Neuronal stem cell (in vitro differentiated cells): ENCODE data around the gene PDE6B. TPM values are rescaled to one million over a fixed set of nuclear protein-coding genes. Genes with fewer than 3 reads are reported as not detected.

Experiments
- DNase-seq: peaks from one replicate; pipeline ENCODE4 v3.0.0-alpha.2; 2013; ENCODE audit warnings: low spot score
- H2AFZ ChIP-seq: one replicate; pipeline ENCODE4 v1.6.1; 2013; ENCODE audit warnings: mild to moderate bottlenecking, low read length, inconsistent platforms
- H2AK5ac ChIP-seq: 2 replicates; pipeline ENCODE4 v1.6.1; 2013; ENCODE audit warnings: low read depth, mild to moderate bottlenecking, inconsistent platforms, low read length, moderate library complexity, mixed read lengths
- H2BK120ac ChIP-seq: 2 replicates; pipeline ENCODE4 v1.6.1; 2013; ENCODE audit warnings: low read depth, mild to moderate bottlenecking, inconsistent platforms, low read length, moderate library complexity, mixed read lengths
- H2BK12ac ChIP-seq: one replicate; pipeline ENCODE4 v1.6.1; 2013; ENCODE audit warnings: low read length, inconsistent platforms
- H2BK15ac ChIP-seq: 2 replicates; pipeline ENCODE4 v1.6.1; 2013; ENCODE audit warnings: mild to moderate bottlenecking, low read length, inconsistent platforms, mixed read lengths
- H2BK5ac ChIP-seq: one replicate; pipeline ENCODE4 v1.6.1; 2013; ENCODE audit warnings: inconsistent platforms, mild to moderate bottlenecking, low read length, moderate library complexity
- H3K14ac ChIP-seq: one replicate; pipeline ENCODE4 v1.6.1; 2013; ENCODE audit warnings: low read length, inconsistent platforms
- H3K18ac ChIP-seq: 2 replicates; pipeline ENCODE4 v1.6.1; 2013; ENCODE audit warnings: low read length, inconsistent platforms
- H3K23ac ChIP-seq: 2 replicates; pipeline ENCODE4 v1.6.1; 2013; ENCODE audit warnings: low read depth, mild to moderate bottlenecking, mixed read lengths, low read length, inconsistent platforms; ENCODE audit not compliant: poor library complexity
- H3K27ac ChIP-seq: replicated peaks from 3 replicates; pipeline ENCODE4 v1.5.1; 2013; ENCODE audit warnings: low read length, inconsistent platforms
- H3K27me3 ChIP-seq, 3 experiments: 2 replicates each; pipeline ENCODE4 v1.6.1; 2013; ENCODE audit warnings: low read length in 3 of 3, mild to moderate bottlenecking in 2 of 3, inconsistent platforms in 1 of 3, low read depth in 1 of 3, mixed read lengths in 1 of 3, moderate library complexity in 1 of 3; ENCODE audit not compliant: control insufficient read depth in 3 of 3, insufficient read depth in 3 of 3
- H3K36me3 ChIP-seq, 2 donors: replicated peaks in 1 of 2; 2 replicates each; pipeline ENCODE4 v1.6.1; 2013; ENCODE audit warnings: low read length in 2 of 2; ENCODE audit not compliant: control insufficient read depth in 2 of 2, insufficient read depth in 2 of 2
- H3K4ac ChIP-seq: 2 replicates; pipeline ENCODE4 v1.6.1; 2013; ENCODE audit warnings: inconsistent platforms, mild to moderate bottlenecking, low read length, moderate library complexity
- H3K4me1 ChIP-seq, 2 donors: 1 replicate in 1 of 2; 2 replicates in 1 of 2; pipeline ENCODE4 v1.6.1; 2013; ENCODE audit warnings: low read length in 2 of 2, low read depth in 1 of 2; ENCODE audit not compliant: control insufficient read depth in 2 of 2, insufficient read depth in 1 of 2
- H3K4me2 ChIP-seq: one replicate; pipeline ENCODE4 v1.6.1; 2013; ENCODE audit warnings: mild to moderate bottlenecking, low read length, inconsistent platforms; ENCODE audit not compliant: insufficient read depth, poor library complexity, severe bottlenecking
- H3K4me3 ChIP-seq, 2 donors: 2 replicates each; pipeline ENCODE4 v1.5.1; 2013; ENCODE audit warnings: low read length in 2 of 2, mild to moderate bottlenecking in 2 of 2, inconsistent platforms in 1 of 2, moderate library complexity in 1 of 2
- H3K79me1 ChIP-seq: one replicate; pipeline ENCODE4 v1.6.1; 2013; ENCODE audit warnings: low read depth, mild to moderate bottlenecking, inconsistent platforms, low read length, moderate library complexity
- H3K9ac ChIP-seq: one replicate; pipeline ENCODE4 v1.6.1; 2013; ENCODE audit warnings: mild to moderate bottlenecking, low read depth, low read length, inconsistent platforms; ENCODE audit not compliant: poor library complexity
- H3K9me3 ChIP-seq, 2 donors: replicated peaks in 1 of 2; 2 replicates each; pipeline versions ENCODE3 to v1.6.1; 2013; ENCODE audit warnings: low read length in 2 of 2, mild to moderate bottlenecking in 2 of 2, inconsistent platforms in 1 of 2, low read depth in 1 of 2, mixed read lengths in 1 of 2, moderate library complexity in 1 of 2; ENCODE audit not compliant: control insufficient read depth in 2 of 2, insufficient read depth in 1 of 2
- H4K8ac ChIP-seq: one replicate; pipeline ENCODE4 v1.6.1; 2013; ENCODE audit warnings: low read depth, mild to moderate bottlenecking, inconsistent platforms, low read length, moderate library complexity
- H4K91ac ChIP-seq: one replicate; pipeline ENCODE4 v1.6.1; 2013; ENCODE audit warnings: low read length, low read depth, mild to moderate bottlenecking, inconsistent platforms; ENCODE audit not compliant: poor library complexity
- WGBS, 2 donors: extraction: QIAGEN DNeasy Blood & Tissue Kit; methylation state at CpG; one replicate each; pipeline ENCODE4 v1.1.7; 2013; ENCODE audit warnings: missing lambda C conversion rate in 2 of 2, mixed read lengths in 1 of 2; ENCODE audit not compliant: insufficient read length in 2 of 2, insufficient replicate concordance in 1 of 2; ENCODE audit errors: extremely low coverage in 2 of 2; 5-methylcytosine and 5-hydroxymethylcytosine counted together
- polyA plus RNA-seq, 2 experiments: library from polyadenylated mRNA; stranded (reverse); fragments of 200-250 nt; gene quantifications; one replicate each; pipeline ENCODE4 v1.2.3, GENCODE V29; 2013

The PDE6B gene
- 9.5 TPM for polyA plus RNA-seq (2013, experiment 1 of 2)
- 9.3 TPM for polyA plus RNA-seq (2013, experiment 2 of 2)

- Histone ChIP-seq H2AK5ac (peak within 1 kb of the TSS; percentile 95), H2BK15ac (peak within 1 kb of the TSS; percentile 95), H3K4me3 (peak within 1 kb of the TSS in 1 of 2 donors; percentile 17), H2BK12ac (peak within 1 kb of the TSS; percentile 80), H3K9me3 (peaks cover 0 to 2% of the 10 kb centered on the region in 2 donors), H2BK120ac (peak within 1 kb of the TSS; percentile 56), H4K8ac (peak within 1 kb of the TSS; percentile 54), H2BK5ac (peak within 1 kb of the TSS; percentile 62), H3K79me1 (no peaks in the 10 kb centered on the region), H3K14ac (peak within 1 kb of the TSS; percentile 90), H3K4ac (no peak within 1 kb of the TSS), H4K91ac (peak within 1 kb of the TSS; percentile 64), H2AFZ (peak within 1 kb of the TSS; percentile 79), H3K23ac (peak within 1 kb of the TSS; percentile 61), H3K9ac (peak within 1 kb of the TSS; percentile 79), H3K18ac (peak within 1 kb of the TSS; percentile 88), H3K4me2 (no peak within 1 kb of the TSS), H3K36me3 (no peaks in the 10 kb centered on the region), H3K4me1 (peaks cover 3 to 16% of the 10 kb centered on the region in 2 donors), H3K27ac (peak within 1 kb of the TSS; percentile 77), H3K27me3 (peaks cover 0 to 11% (median 3%) of the 10 kb centered on the region in 3 experiments)
- peak; percentile 40 for DNase-seq
- WGBS, 2 donors, result no CpG with 5 or more reads among the region's 21 CpGs
Observed at GRCh38 chr4:624705-625590, at the start of gene PDE6B. Gene PDE6B (plus strand): TSS chr4:625573. CDS start chr4:625627, 54 bp downstream.

- no peak within 1 kb of the TSS for H4K8ac ChIP-seq
- no peak for DNase-seq
- H2AK5ac ChIP-seq, result no peak within 1 kb of the TSS
- H3K27me3 ChIP-seq, result peaks cover 41 to 79% (median 62%) of the 10 kb centered on the region in 3 experiments
- no peak within 1 kb of the TSS for H2BK15ac ChIP-seq
- H3K9ac ChIP-seq, result peak within 1 kb of the TSS; percentile 74
- H2BK12ac ChIP-seq, result no peak within 1 kb of the TSS
- H3K18ac ChIP-seq, result no peak within 1 kb of the TSS
- no peaks in the 10 kb centered on the region for H3K79me1 ChIP-seq
- H3K36me3 ChIP-seq, result no peaks in the 10 kb centered on the region
- H3K4me2 ChIP-seq, result peak within 1 kb of the TSS; percentile 57
- no peak within 1 kb of the TSS for H3K4ac ChIP-seq
- H2AFZ ChIP-seq, result peak within 1 kb of the TSS; percentile 97
- H4K91ac ChIP-seq, result no peak within 1 kb of the TSS
- peaks cover 5 to 15% of the 10 kb centered on the region in 2 donors for H3K9me3 ChIP-seq
- WGBS, 2 donors, result no CpG with 5 or more reads among the region's 60 CpGs
- no peak within 1 kb of the TSS for H2BK5ac ChIP-seq
- no peak within 1 kb of the TSS for H2BK120ac ChIP-seq
- peak within 1 kb of the TSS in 1 of 2 donors; percentile 53 for H3K4me3 ChIP-seq
- peaks cover 12 to 13% of the 10 kb centered on the region in 2 donors for H3K4me1 ChIP-seq
- H3K27ac ChIP-seq, result no peak within 1 kb of the TSS
- H3K23ac ChIP-seq, result no peak within 1 kb of the TSS
- peak within 1 kb of the TSS; percentile 63 for H3K14ac ChIP-seq
Observed at GRCh38 chr4:576245-576821, 49.0 kb upstream of the PDE6B start, which contains the start of gene TMEM271. Gene TMEM271 (minus strand): TSS chr4:576295. CDS start chr4:576062, 233 bp downstream.

- no peaks in the 10 kb centered on the region for H3K79me1 ChIP-seq
- no peak overlapping the region for H4K8ac ChIP-seq
- no peak overlapping the region for H3K27ac ChIP-seq
- no peak overlapping the region for H3K18ac ChIP-seq
- no peak overlapping the region for H2BK120ac ChIP-seq
- peak overlapping the region; percentile 37 for H3K4me2 ChIP-seq
- peaks cover 2 to 13% of the 10 kb centered on the region in 2 donors for H3K9me3 ChIP-seq
- no peak overlapping the region for H4K91ac ChIP-seq
- peak overlapping the region; percentile 63 for H3K14ac ChIP-seq
- H3K27me3 ChIP-seq, result peaks cover 41 to 77% (median 55%) of the 10 kb centered on the region in 3 experiments
- peaks cover 12 to 13% of the 10 kb centered on the region in 2 donors for H3K4me1 ChIP-seq
- H2BK5ac ChIP-seq, result no peak overlapping the region
- DNase-seq, result no peak
- H3K4me3 ChIP-seq, result peak overlapping the region in 1 of 2 donors; percentile 53
- peak overlapping the region; percentile 93 for H2AFZ ChIP-seq
- H3K9ac ChIP-seq, result peak overlapping the region; percentile 74
- WGBS, 2 donors, result no CpG with 5 or more reads among the region's 37 CpGs
- H2BK12ac ChIP-seq, result no peak overlapping the region
- H2AK5ac ChIP-seq, result no peak overlapping the region
- H2BK15ac ChIP-seq, result no peak overlapping the region
- no peak overlapping the region for H3K23ac ChIP-seq
- H3K36me3 ChIP-seq, result no peaks in the 10 kb centered on the region
- no peak overlapping the region for H3K4ac ChIP-seq
Observed at GRCh38 chr4:576991-577498, 48.3 kb upstream of the PDE6B start.
